Liver (tissue), 3 donors: ENCODE measurements around the gene FSD1L.

Experiments
- CTCF ChIP-seq: fragments of 150-350 bp; IDR thresholded peaks from 2 replicates; pipeline ENCODE4 v1.5.1; 2017; ENCODE audit warnings: improper control_type of control experiment, low read depth, low read length; ENCODE audit not compliant: missing input control
- HNF4G ChIP-seq: IDR thresholded peaks from 2 replicates; pipeline ENCODE4 v1.6.1; 2016; ENCODE audit warnings: antibody characterized with exemption
- RAD21 ChIP-seq, 2 donors: IDR thresholded peaks; 2 replicates each; pipeline ENCODE4 v1.6.1; 2016; ENCODE audit warnings: antibody characterized with exemption in 2 of 2, mild to moderate bottlenecking in 2 of 2
- RXRA ChIP-seq, 2 donors: IDR thresholded peaks; 2 replicates each; pipeline ENCODE4 v1.6.1; 2017 to 2018; ENCODE audit warnings: antibody characterized with exemption in 2 of 2, mild to moderate bottlenecking in 1 of 2
- TAF1 ChIP-seq: conservative IDR thresholded peaks from 2 replicates; pipeline ENCODE4 v1.6.1; 2016; ENCODE audit warnings: antibody characterized with exemption, mild to moderate bottlenecking
- TF ChIP-seq, protein P1 (sequence below): IDR thresholded peaks from 2 replicates; pipeline ENCODE4 v1.6.1; 2016; ENCODE audit warnings: antibody characterized with exemption, mild to moderate bottlenecking
- donor health status: healthy.
- donor health status: healthy.

- TF ChIP-seq CTCF (no peak), RAD21 (IDR thresholded peaks at IDR 0.05) (no peak), RXRA (IDR thresholded peaks at IDR 0.05) (no peak), TAF1 (no peak), HNF4G (no peak)
- TF ChIP-seq, protein P1, sequence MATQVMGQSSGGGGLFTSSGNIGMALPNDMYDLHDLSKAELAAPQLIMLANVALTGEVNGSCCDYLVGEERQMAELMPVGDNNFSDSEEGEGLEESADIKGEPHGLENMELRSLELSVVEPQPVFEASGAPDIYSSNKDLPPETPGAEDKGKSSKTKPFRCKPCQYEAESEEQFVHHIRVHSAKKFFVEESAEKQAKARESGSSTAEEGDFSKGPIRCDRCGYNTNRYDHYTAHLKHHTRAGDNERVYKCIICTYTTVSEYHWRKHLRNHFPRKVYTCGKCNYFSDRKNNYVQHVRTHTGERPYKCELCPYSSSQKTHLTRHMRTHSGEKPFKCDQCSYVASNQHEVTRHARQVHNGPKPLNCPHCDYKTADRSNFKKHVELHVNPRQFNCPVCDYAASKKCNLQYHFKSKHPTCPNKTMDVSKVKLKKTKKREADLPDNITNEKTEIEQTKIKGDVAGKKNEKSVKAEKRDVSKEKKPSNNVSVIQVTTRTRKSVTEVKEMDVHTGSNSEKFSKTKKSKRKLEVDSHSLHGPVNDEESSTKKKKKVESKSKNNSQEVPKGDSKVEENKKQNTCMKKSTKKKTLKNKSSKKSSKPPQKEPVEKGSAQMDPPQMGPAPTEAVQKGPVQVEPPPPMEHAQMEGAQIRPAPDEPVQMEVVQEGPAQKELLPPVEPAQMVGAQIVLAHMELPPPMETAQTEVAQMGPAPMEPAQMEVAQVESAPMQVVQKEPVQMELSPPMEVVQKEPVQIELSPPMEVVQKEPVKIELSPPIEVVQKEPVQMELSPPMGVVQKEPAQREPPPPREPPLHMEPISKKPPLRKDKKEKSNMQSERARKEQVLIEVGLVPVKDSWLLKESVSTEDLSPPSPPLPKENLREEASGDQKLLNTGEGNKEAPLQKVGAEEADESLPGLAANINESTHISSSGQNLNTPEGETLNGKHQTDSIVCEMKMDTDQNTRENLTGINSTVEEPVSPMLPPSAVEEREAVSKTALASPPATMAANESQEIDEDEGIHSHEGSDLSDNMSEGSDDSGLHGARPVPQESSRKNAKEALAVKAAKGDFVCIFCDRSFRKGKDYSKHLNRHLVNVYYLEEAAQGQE = no peak
Observed at GRCh38 chr9:105496826-105497225, 49.0 kb downstream of the FSD1L start.
